Measurements from ENCODE around the gene RAB12. TPM values are rescaled to one million over a fixed set of nuclear protein-coding genes. Genes with fewer than 3 reads are reported as not detected.
"Not testable (repeated sequence)": the region's sequence is repeated elsewhere in the genome, so short reads cannot be mapped to it uniquely, and the experiment has no call there.

Gene RAB12, protein sequence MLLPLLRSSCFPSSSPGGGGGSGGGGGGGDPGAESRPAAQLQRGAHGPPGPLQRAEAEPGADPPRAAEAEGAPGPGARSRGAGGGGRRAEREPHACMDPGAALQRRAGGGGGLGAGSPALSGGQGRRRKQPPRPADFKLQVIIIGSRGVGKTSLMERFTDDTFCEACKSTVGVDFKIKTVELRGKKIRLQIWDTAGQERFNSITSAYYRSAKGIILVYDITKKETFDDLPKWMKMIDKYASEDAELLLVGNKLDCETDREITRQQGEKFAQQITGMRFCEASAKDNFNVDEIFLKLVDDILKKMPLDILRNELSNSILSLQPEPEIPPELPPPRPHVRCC
- total RNA-seq (10 to 100 TPM; 23.3 to 23.7 TPM), polyA plus RNA-seq (under 1 TPM; 0.24 to 0.33 (median 0.26) TPM), total RNA-seq (16.3 to 30.3 (median 25.9) reads per million in 6 experiments)

DNA sequence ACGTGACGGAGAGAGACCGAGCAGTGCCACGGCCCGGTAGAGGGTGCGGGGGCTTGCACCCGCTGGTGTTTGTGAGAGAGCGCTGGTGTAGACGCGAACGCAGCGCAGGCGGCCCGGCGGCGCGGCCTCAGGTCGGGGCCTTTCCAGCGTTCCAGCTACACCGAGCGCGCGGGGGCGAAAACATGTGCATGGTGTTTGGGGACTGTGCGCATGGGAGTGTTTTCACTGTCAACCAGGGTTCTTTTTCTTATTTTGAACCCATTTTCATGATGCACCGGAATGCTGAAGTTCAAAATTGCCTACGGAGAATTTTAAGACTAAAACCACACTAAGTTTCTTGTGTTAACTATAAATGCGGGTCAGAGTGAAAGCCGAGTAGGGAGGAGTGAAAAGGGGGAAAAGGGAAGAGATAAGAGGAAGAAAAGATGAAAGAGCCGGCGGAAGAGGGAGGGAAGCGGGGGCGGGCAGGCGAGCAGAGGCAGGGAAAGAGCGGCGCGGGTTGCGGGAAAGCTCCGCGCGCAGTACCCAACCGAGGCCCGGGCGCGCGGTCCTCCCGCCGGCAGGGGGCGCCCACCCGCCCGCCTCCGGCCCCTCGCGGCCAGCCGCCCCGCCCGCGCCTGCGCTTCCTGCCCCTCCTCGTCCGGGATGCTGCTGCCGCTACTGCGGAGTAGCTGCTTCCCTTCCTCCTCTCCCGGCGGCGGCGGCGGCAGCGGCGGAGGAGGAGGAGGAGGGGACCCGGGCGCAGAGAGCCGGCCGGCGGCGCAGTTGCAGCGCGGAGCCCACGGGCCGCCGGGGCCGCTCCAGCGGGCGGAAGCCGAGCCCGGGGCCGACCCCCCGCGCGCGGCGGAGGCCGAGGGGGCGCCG, at the start of gene RAB12:
TSS of gene RAB12 (plus strand) at position 643 of the 864 bp plus-strand sequence. CDS start at position 646, 3 bp downstream.
- peak; percentile 88 for ATAC-seq
- peaks cover 0 to 12% (median 0%) of the 10 kb centered on the region in 3 donors for H3K36me3 Mint-ChIP-seq
- H3K9me3 Mint-ChIP-seq, result no peaks in the 10 kb centered on the region
- peaks cover 29 to 67% (median 52%) of the 10 kb centered on the region in 4 donors for H3K4me1 Mint-ChIP-seq
- H3K27me3 Mint-ChIP-seq, result peaks cover 0 to 8% (median 2%) of the 10 kb centered on the region in 5 donors
- peak within 1 kb of the TSS; percentile 89 to 99 (median 94) for H3K27ac Mint-ChIP-seq
- POLR2A ChIA-PET, result interaction anchor here (0.8 to 1.4 kb wide), 5 partner anchors 8 to 1306 kb away, joined by 3 to 7 read pairs (median 3); partner anchors contain the start of gene ANKRD12
- peak within 1 kb of the TSS; percentile 87 to 95 (median 92) for H3K4me3 Mint-ChIP-seq
- DNase-seq, result peak; percentile 76 to 94 (median 86)

DNA sequence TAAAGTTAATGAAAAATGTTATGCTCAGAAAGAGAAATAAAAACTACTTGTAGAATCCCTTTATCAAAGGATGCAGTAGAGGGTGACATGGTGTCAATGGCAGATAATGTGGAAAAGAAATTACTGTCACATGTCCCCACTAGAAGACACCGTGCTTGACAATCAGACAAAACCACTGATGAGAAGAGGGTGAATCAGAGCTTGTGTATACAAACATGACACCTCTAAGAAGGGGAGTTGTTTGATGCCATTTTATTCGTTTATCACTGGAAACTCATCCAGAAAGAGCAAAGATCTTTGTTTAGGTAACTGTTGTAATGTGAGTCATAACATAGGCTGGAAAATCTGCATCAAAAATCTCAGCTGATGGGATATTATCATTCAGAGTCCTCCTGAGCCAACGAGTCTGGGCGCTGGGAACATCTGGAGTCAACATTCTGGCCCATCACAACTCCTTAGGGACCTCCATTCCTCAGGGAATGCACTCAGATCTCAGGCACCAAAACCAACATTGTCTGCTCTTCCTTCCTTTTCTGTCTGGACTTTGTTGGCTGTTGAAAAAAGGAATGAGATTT, 49.5 kb upstream of the RAB12 start:
- POLR2A ChIA-PET, result no interaction called here
- no peak overlapping the region for H3K27ac Mint-ChIP-seq
- peaks cover 0 to 2% (median 0%) of the 10 kb centered on the region in 4 donors for H3K4me1 Mint-ChIP-seq
- H3K36me3 Mint-ChIP-seq, result no peaks in the 10 kb centered on the region
- DNase-seq (no peak), ATAC-seq (no peak)
- H3K27me3 Mint-ChIP-seq, result peaks cover 1 to 16% (median 3%) of the 10 kb centered on the region in 5 donors
- no peaks in the 10 kb centered on the region for H3K9me3 Mint-ChIP-seq
- H3K4me3 Mint-ChIP-seq, result no peak overlapping the region

DNA sequence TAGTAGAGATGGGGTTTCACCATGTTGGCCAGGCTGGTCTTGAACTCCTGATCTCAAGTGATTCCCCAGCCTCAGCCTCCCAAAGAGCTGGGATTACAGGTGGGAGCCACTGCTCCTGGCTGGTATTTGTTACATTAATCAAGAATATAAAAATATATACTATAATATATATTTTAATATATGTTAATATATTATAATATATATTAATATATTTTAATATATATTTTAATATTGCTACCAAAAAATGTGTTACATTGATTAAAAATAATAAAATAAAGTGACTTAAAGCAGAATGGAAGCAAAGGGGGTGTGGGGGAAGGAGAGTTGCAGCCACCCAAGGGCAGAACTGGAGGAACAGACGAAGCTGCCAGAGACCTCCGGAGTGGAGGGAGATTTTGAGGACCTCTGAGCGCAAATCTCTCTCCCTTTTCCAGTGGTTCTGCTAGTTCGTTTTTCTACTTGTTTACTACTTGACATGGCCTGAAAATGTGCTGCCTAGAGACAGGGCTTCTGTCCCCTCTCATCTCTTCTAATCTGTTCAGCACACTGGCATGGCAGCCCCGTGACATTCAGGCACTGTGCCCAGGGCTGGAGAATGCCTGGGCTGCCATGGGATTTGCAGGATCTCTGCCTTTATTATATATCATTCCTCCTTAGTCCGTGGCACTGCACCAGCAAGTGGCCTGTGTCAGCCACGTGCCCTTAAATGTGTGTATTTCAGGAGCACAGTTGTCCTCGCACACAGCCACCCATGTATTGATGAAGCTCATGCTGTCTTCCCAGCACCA, 47.9 kb upstream of the RAB12 start:
- H3K9me3 Mint-ChIP-seq, result no peaks in the 10 kb centered on the region
- no peak for DNase-seq
- H3K27me3 Mint-ChIP-seq, result peaks cover 1 to 16% (median 3%) of the 10 kb centered on the region in 5 donors
- no peak overlapping the region for H3K4me3 Mint-ChIP-seq
- POLR2A ChIA-PET, result no interaction called here
- H3K36me3 Mint-ChIP-seq, result no peaks in the 10 kb centered on the region
- no peak overlapping the region for H3K27ac Mint-ChIP-seq
- peaks cover 0 to 2% (median 0%) of the 10 kb centered on the region in 4 donors for H3K4me1 Mint-ChIP-seq
- ATAC-seq, result no peak

GRCh38 chr18:8562070-8562469, 47.2 kb upstream of the RAB12 start:
- DNase-seq (no peak), ATAC-seq (no peak)
- H3K4me3 Mint-ChIP-seq, result no peak overlapping the region
- no peak overlapping the region for H3K27ac Mint-ChIP-seq
- no peaks in the 10 kb centered on the region for H3K36me3 Mint-ChIP-seq
- peaks cover under 1 to 15% (median 3%) of the 10 kb centered on the region in 5 donors for H3K27me3 Mint-ChIP-seq
- POLR2A ChIA-PET, result no interaction called here
- no peaks in the 10 kb centered on the region for H3K9me3 Mint-ChIP-seq
- peaks cover 0 to 2% (median 0%) of the 10 kb centered on the region in 4 donors for H3K4me1 Mint-ChIP-seq

GRCh38 chr18:8562919-8563318, 46.3 kb upstream of the RAB12 start:
- Mint-ChIP-seq H3K4me3 (no peak overlapping the region), H3K9me3 (no peaks in the 10 kb centered on the region), H3K27ac (no peak overlapping the region), H3K36me3 (no peaks in the 10 kb centered on the region), H3K4me1 (peaks cover 0 to 2% (median 0%) of the 10 kb centered on the region in 4 donors), H3K27me3 (peaks cover 0 to 15% (median 2%) of the 10 kb centered on the region in 5 donors)
- no peak for ATAC-seq
- DNase-seq, result no peak
- POLR2A ChIA-PET, result no interaction called here

DNA sequence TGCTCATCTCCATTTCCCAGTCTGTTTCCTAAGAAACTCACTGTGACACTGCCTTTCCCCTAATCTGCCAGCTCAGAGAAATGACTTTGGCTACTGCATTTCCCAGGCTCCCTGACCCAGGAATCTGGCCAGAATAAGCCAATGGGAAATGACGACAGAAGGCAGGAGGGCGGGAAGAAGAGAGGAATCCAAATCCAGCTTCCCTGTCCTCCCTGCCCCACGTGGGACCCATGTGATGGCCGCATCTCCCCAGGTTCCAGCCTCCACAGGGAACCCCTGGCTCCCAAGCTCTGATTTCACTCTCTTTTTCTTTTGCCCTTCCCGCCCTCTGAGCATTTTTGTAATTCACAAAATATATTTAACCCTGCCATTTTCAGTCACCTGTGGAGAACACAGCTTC, 37.8 kb upstream of the RAB12 start:
- POLR2A ChIA-PET, result no interaction called here
- peaks cover 5 to 15% (median 7%) of the 10 kb centered on the region in 5 donors for H3K27me3 Mint-ChIP-seq
- H3K9me3 Mint-ChIP-seq, result peaks cover 0 to 4% (median 0%) of the 10 kb centered on the region in 9 donors
- H3K36me3 Mint-ChIP-seq, result no peaks in the 10 kb centered on the region
- H3K27ac Mint-ChIP-seq, result peak overlapping the region in 1 of 10 donors; percentile 40
- no peak for DNase-seq
- no peak overlapping the region for H3K4me3 Mint-ChIP-seq
- H3K4me1 Mint-ChIP-seq, result no peaks in the 10 kb centered on the region
- no peak for ATAC-seq

- H3K4me3 Mint-ChIP-seq, H3K9me3 Mint-ChIP-seq, POLR2A ChIA-PET, H3K36me3 Mint-ChIP-seq, H3K27ac Mint-ChIP-seq, ATAC-seq, H3K4me1 Mint-ChIP-seq, DNase-seq: not testable (repeated sequence)
- peaks cover 11 to 29% (median 17%) of the 10 kb centered on the region in 5 donors for H3K27me3 Mint-ChIP-seq
Observed at GRCh38 chr18:8573766-8574165, 35.5 kb upstream of the RAB12 start.

GRCh38 chr18:8584798-8585197, 24.4 kb upstream of the RAB12 start:
- DNase-seq (no peak), ATAC-seq (no peak)
- POLR2A ChIA-PET, result no interaction called here
- Mint-ChIP-seq H3K27me3 (peaks cover 5 to 43% (median 10%) of the 10 kb centered on the region in 5 donors), H3K4me3 (no peak overlapping the region), H3K36me3 (peaks cover 0 to 2% (median 1%) of the 10 kb centered on the region in 3 donors), H3K4me1 (no peaks in the 10 kb centered on the region), H3K9me3 (peaks cover 0 to 11% (median under 1%) of the 10 kb centered on the region in 9 donors), H3K27ac (no peak overlapping the region)

DNA sequence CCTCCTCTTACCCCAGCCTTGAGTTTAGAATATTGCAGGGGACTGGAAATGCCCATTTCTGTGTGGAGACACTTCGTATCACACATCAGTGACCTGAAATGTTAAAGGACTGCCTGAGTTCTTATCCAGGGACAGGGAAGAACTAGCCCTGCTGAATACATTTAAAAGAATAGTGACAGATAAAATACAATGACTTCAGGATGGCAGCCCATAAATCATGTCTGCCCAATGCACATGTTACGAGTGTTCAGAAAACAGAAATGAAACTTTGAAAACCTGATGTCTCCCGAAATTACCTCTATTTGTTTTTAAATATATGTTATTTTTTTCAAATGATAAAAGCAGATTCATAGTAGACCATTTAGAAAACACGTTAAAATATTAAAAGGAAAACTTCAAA, 22.3 kb upstream of the RAB12 start:
- POLR2A ChIA-PET, result no interaction called here
- ATAC-seq (no peak), DNase-seq (no peak)
- no peaks in the 10 kb centered on the region for H3K4me1 Mint-ChIP-seq
- H3K27me3 Mint-ChIP-seq, result peaks cover 3 to 29% (median 7%) of the 10 kb centered on the region in 5 donors
- peaks cover 0 to 9% (median 1%) of the 10 kb centered on the region in 9 donors for H3K9me3 Mint-ChIP-seq
- no peak overlapping the region for H3K4me3 Mint-ChIP-seq
- H3K27ac Mint-ChIP-seq, result no peak overlapping the region
- peaks cover 0 to 7% (median 2%) of the 10 kb centered on the region in 3 donors for H3K36me3 Mint-ChIP-seq

- H3K27me3 Mint-ChIP-seq, result peaks cover 3 to 13% (median 8%) of the 10 kb centered on the region in 5 donors
Observed at GRCh38 chr18:8595445-8595844, 13.8 kb upstream of the RAB12 start.

GRCh38 chr18:8601277-8602032, 7.8 kb upstream of the RAB12 start:
- H3K9me3 Mint-ChIP-seq, result peaks cover 0 to 2% (median 0%) of the 10 kb centered on the region in 9 donors
- no peak for DNase-seq
- H3K27me3 Mint-ChIP-seq, result peaks cover 3 to 35% (median 19%) of the 10 kb centered on the region in 5 donors
- no peaks in the 10 kb centered on the region for H3K36me3 Mint-ChIP-seq
- POLR2A ChIA-PET, result interaction anchor here (0.6 to 1.0 kb wide), 2 partner anchors 8 to 500 kb away, joined by 3 read pairs; partner anchors contain the start of gene RAB12
- peaks cover 2 to 42% (median 4%) of the 10 kb centered on the region in 4 donors for H3K4me1 Mint-ChIP-seq
- no peak for ATAC-seq
- peak overlapping the region in 3 of 10 donors; percentile 34 to 67 (median 39) for H3K27ac Mint-ChIP-seq
- H3K4me3 Mint-ChIP-seq, result peak overlapping the region in 2 of 10 donors; percentile 8 to 29

More at GRCh38 chr18:8595445-8595844, 13.8 kb upstream of the RAB12 start:
- Mint-ChIP-seq H3K4me3 (no peak overlapping the region), H3K36me3 (no peaks in the 10 kb centered on the region), H3K9me3 (peaks cover 0 to 2% (median 0%) of the 10 kb centered on the region in 9 donors), H3K27ac (no peak overlapping the region), H3K4me1 (peaks cover 0 to 2% (median 0%) of the 10 kb centered on the region in 4 donors)
- DNase-seq (no peak), ATAC-seq (no peak)
- POLR2A ChIA-PET, result no interaction called here

All from naive thymus-derived CD8-positive, alpha-beta T cell (primary cell).